ENCODE data around the gene SPAG9. TPM values are rescaled to one million over a fixed set of nuclear protein-coding genes. Genes with fewer than 3 reads are reported as not detected.

The SPAG9 gene
- total RNA-seq, 1 donor, result 192 TPM

GRCh38 chr17:50928646-50929045 is 192.0 kb downstream of the SPAG9 start:
- Histone ChIP-seq H3K4me3 (ENCODE audit: insufficient read depth, low read length) (no peak overlapping the region), H3K27ac (ENCODE audit: low read depth, low read length) (no peak overlapping the region), H2AFZ (ENCODE audit: low read length) (no peak overlapping the region), H3K27me3 (ENCODE audit: insufficient read depth, low read length) (no peaks in the 10 kb centered on the region), H3K9me3 (ENCODE audit: low read depth, low read length) (no peaks in the 10 kb centered on the region), H3K36me3 (ENCODE audit: insufficient read depth, low read length) (no peaks in the 10 kb centered on the region), H4K20me1 (ENCODE audit: insufficient read depth, low read length) (no peaks in the 10 kb centered on the region), H3K79me2 (ENCODE audit: insufficient read depth, low read length) (no peaks in the 10 kb centered on the region), H3K4me1 (ENCODE audit: insufficient read depth, low read length) (peaks cover 25% of the 10 kb centered on the region), H3K4me2 (ENCODE audit: insufficient read depth, low read length) (no peak overlapping the region)
- DNase-seq (ENCODE audit: insufficient read length, low spot score, missing footprints), result peak; percentile 15
- no peak for TF ChIP-seq CTCF (IDR thresholded peaks at IDR 0.05; ENCODE audit: extremely low read depth, low read depth, low read length)

GRCh38 chr17:50927287-50927686 is 193.4 kb downstream of the SPAG9 start:
- Histone ChIP-seq H3K9me3 (ENCODE audit: low read depth, low read length) (no peaks in the 10 kb centered on the region), H2AFZ (ENCODE audit: low read length) (no peak overlapping the region), H3K27ac (ENCODE audit: low read depth, low read length) (no peak overlapping the region), H4K20me1 (ENCODE audit: insufficient read depth, low read length) (no peaks in the 10 kb centered on the region), H3K4me1 (ENCODE audit: insufficient read depth, low read length) (peaks cover 19% of the 10 kb centered on the region), H3K79me2 (ENCODE audit: insufficient read depth, low read length) (no peaks in the 10 kb centered on the region), H3K36me3 (ENCODE audit: insufficient read depth, low read length) (no peaks in the 10 kb centered on the region), H3K4me3 (ENCODE audit: insufficient read depth, low read length) (no peak overlapping the region), H3K27me3 (ENCODE audit: insufficient read depth, low read length) (no peaks in the 10 kb centered on the region), H3K4me2 (ENCODE audit: insufficient read depth, low read length) (no peak overlapping the region)
- DNase-seq (ENCODE audit: insufficient read length, low spot score, missing footprints), result no peak
- no peak for TF ChIP-seq CTCF (IDR thresholded peaks at IDR 0.05; ENCODE audit: extremely low read depth, low read depth, low read length)

GRCh38 chr17:50926523-50926922 is 194.1 kb downstream of the SPAG9 start:
- Histone ChIP-seq H2AFZ (ENCODE audit: low read length) (no peak overlapping the region), H3K79me2 (ENCODE audit: insufficient read depth, low read length) (no peaks in the 10 kb centered on the region), H3K27me3 (ENCODE audit: insufficient read depth, low read length) (no peaks in the 10 kb centered on the region), H3K27ac (ENCODE audit: low read depth, low read length) (no peak overlapping the region), H4K20me1 (ENCODE audit: insufficient read depth, low read length) (no peaks in the 10 kb centered on the region), H3K4me2 (ENCODE audit: insufficient read depth, low read length) (no peak overlapping the region), H3K4me1 (ENCODE audit: insufficient read depth, low read length) (peaks cover 16% of the 10 kb centered on the region), H3K4me3 (ENCODE audit: insufficient read depth, low read length) (no peak overlapping the region), H3K9me3 (ENCODE audit: low read depth, low read length) (no peaks in the 10 kb centered on the region), H3K36me3 (ENCODE audit: insufficient read depth, low read length) (no peaks in the 10 kb centered on the region)
- no peak for DNase-seq (ENCODE audit: insufficient read length, low spot score, missing footprints)
- no peak for TF ChIP-seq CTCF (IDR thresholded peaks at IDR 0.05; ENCODE audit: extremely low read depth, low read depth, low read length)

GRCh38 chr17:50925296-50925891 is 195.3 kb downstream of the SPAG9 start:
- Histone ChIP-seq H3K4me1 (ENCODE audit: insufficient read depth, low read length) (peaks cover 8% of the 10 kb centered on the region), H4K20me1 (ENCODE audit: insufficient read depth, low read length) (no peaks in the 10 kb centered on the region), H2AFZ (ENCODE audit: low read length) (no peak overlapping the region), H3K79me2 (ENCODE audit: insufficient read depth, low read length) (no peaks in the 10 kb centered on the region), H3K4me3 (ENCODE audit: insufficient read depth, low read length) (no peak overlapping the region), H3K27ac (ENCODE audit: low read depth, low read length) (no peak overlapping the region), H3K4me2 (ENCODE audit: insufficient read depth, low read length) (no peak overlapping the region), H3K36me3 (ENCODE audit: insufficient read depth, low read length) (no peaks in the 10 kb centered on the region), H3K27me3 (ENCODE audit: insufficient read depth, low read length) (no peaks in the 10 kb centered on the region), H3K9me3 (ENCODE audit: low read depth, low read length) (no peaks in the 10 kb centered on the region)
- TF ChIP-seq CTCF (IDR thresholded peaks at IDR 0.05; ENCODE audit: extremely low read depth, low read depth, low read length), result no peak
- no peak for DNase-seq (ENCODE audit: insufficient read length, low spot score, missing footprints)
